Activated T-cell treated with anti-CD3 and anti-CD28 coated beads, Interleukin-2, amount 50 U/mL, for 72 hours (primary cell): ENCODE results near the gene STAC2. TPM values are rescaled to one million over a fixed set of nuclear protein-coding genes. Genes with fewer than 3 reads are reported as not detected.
A peak's percentile ranks its signal among the peaks of the same experiment; 100 is the strongest.

Source experiments
- ATAC-seq, 2 donors: fragments of 150-1000 bp; cut with Tn5 transposase; replicated peaks in 1 of 2; 2 replicates each; pipeline ENCODE4 v1.10.0; 2021; ENCODE audit warnings: moderate library complexity in 2 of 2, mild to moderate bottlenecking in 1 of 2
- DNase-seq, 2 donors: peaks; one replicate each; pipeline ENCODE4 v3.0.0; 2021 to 2022; ENCODE audit warnings: mixed read lengths in 1 of 2
- H3K27ac Mint-ChIP-seq: one replicate; pipeline ENCODE4 v1.8.0; 2022; ENCODE audit warnings: mild to moderate bottlenecking, moderate library complexity, mixed read lengths
- H3K27me3 Mint-ChIP-seq: one replicate; pipeline ENCODE4 v1.8.0; 2022; ENCODE audit warnings: low read depth, mixed read lengths
- H3K36me3 Mint-ChIP-seq, 2 donors: one replicate each; pipeline ENCODE4 v1.8.0; 2022; ENCODE audit warnings: mixed read lengths in 2 of 2, mild to moderate bottlenecking in 1 of 2; ENCODE audit not compliant: insufficient read depth in 2 of 2
- H3K4me1 Mint-ChIP-seq: one replicate; pipeline ENCODE4 v1.8.0; 2022; ENCODE audit warnings: low read depth, mixed read lengths
- H3K4me3 Mint-ChIP-seq, 2 donors: one replicate each; pipeline ENCODE4 v1.8.0; 2022; ENCODE audit warnings: mild to moderate bottlenecking in 2 of 2, mixed read lengths in 2 of 2, moderate library complexity in 2 of 2
- H3K9me3 Mint-ChIP-seq, 2 donors: one replicate each; pipeline ENCODE4 v1.8.0; 2022; ENCODE audit warnings: mixed read lengths in 2 of 2
- total RNA-seq, 2 donors: library from RNA; stranded (reverse); gene quantifications; one replicate each; pipeline ENCODE4 v1.2.3, GENCODE V29; 2022

STAC2 gene
- total RNA-seq, 2 donors from 2014 or later = 0.07 TPM; not detected in 1

- H3K4me1 Mint-ChIP-seq = peaks cover 25% of the 10 kb centered on the region
Observed at GRCh38 chr17:39212841-39213480, 12.8 kb downstream of the STAC2 start.

GRCh38 chr17:39212195-39212810 lies 13.4 kb downstream of the STAC2 start:
- Mint-ChIP-seq H3K4me1 (peaks cover 29% of the 10 kb centered on the region), H3K4me3 (no peak overlapping the region), H3K9me3 (no peaks in the 10 kb centered on the region), H3K27ac (no peak overlapping the region), H3K36me3 (no peaks in the 10 kb centered on the region), H3K27me3 (peaks cover 22% of the 10 kb centered on the region)
- ATAC-seq (no peak), DNase-seq (no peak)

More at GRCh38 chr17:39212841-39213480, 12.8 kb downstream of the STAC2 start:
- Mint-ChIP-seq H3K36me3 (no peaks in the 10 kb centered on the region), H3K27ac (no peak overlapping the region), H3K4me3 (no peak overlapping the region), H3K27me3 (peaks cover 23% of the 10 kb centered on the region), H3K9me3 (no peaks in the 10 kb centered on the region)
- ATAC-seq = no peak
- DNase-seq = no peak

DNA sequence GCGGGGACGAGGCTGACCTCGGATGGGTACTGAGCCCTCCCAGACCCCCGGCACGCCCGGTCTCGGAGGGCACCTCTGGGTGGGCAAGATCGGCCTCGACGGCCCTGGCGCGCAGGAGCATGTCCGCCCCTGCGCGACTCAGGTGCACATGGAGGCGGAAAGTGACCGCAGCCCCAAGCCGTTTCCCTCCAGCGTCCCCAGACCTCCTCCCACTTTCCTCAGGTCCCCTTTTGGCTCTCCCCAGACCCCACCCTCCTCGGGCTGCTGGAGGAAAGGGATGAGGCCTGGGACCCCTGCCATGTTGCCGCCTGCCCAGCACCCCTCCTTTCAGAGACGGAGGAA lies 15.7 kb downstream of the STAC2 start:
- Mint-ChIP-seq H3K27ac (no peak overlapping the region), H3K9me3 (no peaks in the 10 kb centered on the region), H3K36me3 (peaks cover 0 to under 1% of the 10 kb centered on the region in 2 donors), H3K4me1 (peaks cover 34% of the 10 kb centered on the region), H3K4me3 (peak overlapping the region; percentile 60 to 67), H3K27me3 (peaks cover under 1% of the 10 kb centered on the region)
- DNase-seq = no peak
- no peak for ATAC-seq

GRCh38 chr17:39209317-39210092 lies 16.2 kb downstream of the STAC2 start:
- H3K36me3 Mint-ChIP-seq = peaks cover 3 to 5% of the 10 kb centered on the region in 2 donors
- H3K4me3 Mint-ChIP-seq = peak overlapping the region; percentile 60 to 67
- peak; percentile 79 to 85 for DNase-seq
- no peak overlapping the region for H3K27ac Mint-ChIP-seq
- H3K9me3 Mint-ChIP-seq = no peaks in the 10 kb centered on the region
- H3K4me1 Mint-ChIP-seq = peaks cover 34% of the 10 kb centered on the region
- ATAC-seq = peak; percentile 77 to 84
- no peaks in the 10 kb centered on the region for H3K27me3 Mint-ChIP-seq

- DNase-seq = no peak
- Mint-ChIP-seq H3K9me3 (no peaks in the 10 kb centered on the region), H3K27me3 (no peaks in the 10 kb centered on the region), H3K4me3 (peak overlapping the region; percentile 45 to 60), H3K27ac (peak overlapping the region; percentile 44), H3K36me3 (peaks cover 5 to 8% of the 10 kb centered on the region in 2 donors), H3K4me1 (peaks cover 40% of the 10 kb centered on the region)
- no peak for ATAC-seq
Observed at GRCh38 chr17:39208893-39209292, 16.9 kb downstream of the STAC2 start.

DNA sequence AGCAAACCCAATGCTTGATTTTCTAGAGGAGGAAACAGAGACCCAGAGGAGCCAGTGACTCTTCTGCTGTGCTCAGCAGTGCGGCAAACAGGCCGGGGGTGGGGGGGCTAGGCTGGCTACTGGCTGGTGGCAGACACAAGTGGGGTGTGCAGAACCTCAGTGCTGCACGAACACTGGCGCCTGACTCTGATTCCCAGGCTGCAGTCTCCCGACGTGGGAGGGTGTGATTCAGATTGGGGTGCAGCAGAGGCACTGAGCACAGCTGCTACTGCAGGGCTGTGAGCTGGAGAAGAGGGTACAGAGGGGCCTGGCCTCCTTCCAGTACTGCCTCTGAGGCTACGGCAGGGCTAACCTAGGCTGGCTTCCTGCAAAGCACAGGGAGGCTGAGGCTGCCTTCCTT lies 17.6 kb downstream of the STAC2 start:
- peak overlapping the region in 1 of 2 donors; percentile 32 for H3K4me3 Mint-ChIP-seq
- no peaks in the 10 kb centered on the region for H3K9me3 Mint-ChIP-seq
- DNase-seq = no peak
- ATAC-seq = peak in 1 of 2 donors; percentile 20
- peaks cover 47% of the 10 kb centered on the region for H3K4me1 Mint-ChIP-seq
- no peaks in the 10 kb centered on the region for H3K27me3 Mint-ChIP-seq
- H3K36me3 Mint-ChIP-seq = peaks cover 8 to 12% of the 10 kb centered on the region in 2 donors
- no peak overlapping the region for H3K27ac Mint-ChIP-seq

DNA sequence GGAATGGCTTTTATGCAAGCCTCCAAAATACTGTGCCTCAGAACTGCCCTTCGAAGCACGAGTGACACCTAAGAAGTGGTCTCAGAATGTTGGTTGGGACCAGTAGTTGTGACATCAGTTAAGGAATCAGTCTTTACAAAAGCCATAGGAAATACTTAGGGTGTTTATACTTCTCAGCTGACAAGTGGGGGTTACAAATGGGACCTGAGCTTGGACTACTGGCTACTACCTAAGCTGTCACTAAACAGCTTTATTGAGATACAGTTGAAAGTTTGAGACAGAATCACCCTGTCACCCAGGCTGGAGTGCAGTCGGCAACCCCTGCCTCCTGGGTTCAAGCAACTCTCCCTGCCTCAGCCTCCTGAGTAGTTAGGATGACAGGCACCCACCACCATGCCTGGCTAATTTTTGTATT lies 20.6 kb downstream of the STAC2 start:
- H3K27me3 Mint-ChIP-seq = no peaks in the 10 kb centered on the region
- peaks cover 19 to 36% of the 10 kb centered on the region in 2 donors for H3K36me3 Mint-ChIP-seq
- H3K27ac Mint-ChIP-seq = no peak overlapping the region
- H3K4me1 Mint-ChIP-seq = peaks cover 72% of the 10 kb centered on the region
- DNase-seq = no peak
- no peaks in the 10 kb centered on the region for H3K9me3 Mint-ChIP-seq
- no peak overlapping the region for H3K4me3 Mint-ChIP-seq
- ATAC-seq = no peak

GRCh38 chr17:39204245-39204644 lies 21.5 kb downstream of the STAC2 start:
- no peak overlapping the region for H3K27ac Mint-ChIP-seq
- peaks cover 73% of the 10 kb centered on the region for H3K4me1 Mint-ChIP-seq
- H3K9me3 Mint-ChIP-seq = no peaks in the 10 kb centered on the region
- no peak for ATAC-seq
- peaks cover 19 to 39% of the 10 kb centered on the region in 2 donors for H3K36me3 Mint-ChIP-seq
- no peaks in the 10 kb centered on the region for H3K27me3 Mint-ChIP-seq
- DNase-seq = no peak
- no peak overlapping the region for H3K4me3 Mint-ChIP-seq

DNA sequence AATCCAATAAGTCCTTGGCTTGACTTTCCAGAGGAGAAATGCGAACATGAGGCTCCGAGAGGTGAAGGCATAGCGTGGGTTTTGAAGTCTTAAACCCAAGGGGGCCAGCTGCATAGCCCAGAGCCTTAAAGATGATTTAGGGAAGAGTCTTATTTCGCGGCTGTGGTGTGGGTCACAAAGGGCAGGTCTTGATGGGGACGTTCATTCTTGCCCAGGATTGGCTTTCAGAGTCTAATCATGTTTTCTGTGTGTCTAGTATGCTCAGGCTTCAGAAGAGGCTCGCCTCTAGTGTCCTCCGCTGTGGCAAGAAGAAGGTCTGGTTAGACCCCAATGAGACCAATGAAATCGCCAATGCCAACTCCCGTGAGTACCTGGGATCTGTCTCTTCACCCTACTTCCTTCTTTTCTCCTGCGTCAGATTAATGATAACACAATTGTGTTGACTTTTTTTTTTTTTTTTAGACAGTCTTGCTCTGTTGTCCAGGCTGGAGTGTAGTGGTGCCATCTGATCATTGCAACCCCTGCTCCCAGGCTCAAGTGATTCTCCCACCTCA lies 24.7 kb downstream of the STAC2 start:
- peak overlapping the region; percentile 100 for H3K27ac Mint-ChIP-seq
- H3K4me1 Mint-ChIP-seq = peaks cover 68% of the 10 kb centered on the region
- H3K36me3 Mint-ChIP-seq = peaks cover 19 to 39% of the 10 kb centered on the region in 2 donors
- H3K4me3 Mint-ChIP-seq = peak overlapping the region; percentile 96 to 100
- no peaks in the 10 kb centered on the region for H3K27me3 Mint-ChIP-seq
- no peaks in the 10 kb centered on the region for H3K9me3 Mint-ChIP-seq
- no peak for DNase-seq
- no peak for ATAC-seq

DNA sequence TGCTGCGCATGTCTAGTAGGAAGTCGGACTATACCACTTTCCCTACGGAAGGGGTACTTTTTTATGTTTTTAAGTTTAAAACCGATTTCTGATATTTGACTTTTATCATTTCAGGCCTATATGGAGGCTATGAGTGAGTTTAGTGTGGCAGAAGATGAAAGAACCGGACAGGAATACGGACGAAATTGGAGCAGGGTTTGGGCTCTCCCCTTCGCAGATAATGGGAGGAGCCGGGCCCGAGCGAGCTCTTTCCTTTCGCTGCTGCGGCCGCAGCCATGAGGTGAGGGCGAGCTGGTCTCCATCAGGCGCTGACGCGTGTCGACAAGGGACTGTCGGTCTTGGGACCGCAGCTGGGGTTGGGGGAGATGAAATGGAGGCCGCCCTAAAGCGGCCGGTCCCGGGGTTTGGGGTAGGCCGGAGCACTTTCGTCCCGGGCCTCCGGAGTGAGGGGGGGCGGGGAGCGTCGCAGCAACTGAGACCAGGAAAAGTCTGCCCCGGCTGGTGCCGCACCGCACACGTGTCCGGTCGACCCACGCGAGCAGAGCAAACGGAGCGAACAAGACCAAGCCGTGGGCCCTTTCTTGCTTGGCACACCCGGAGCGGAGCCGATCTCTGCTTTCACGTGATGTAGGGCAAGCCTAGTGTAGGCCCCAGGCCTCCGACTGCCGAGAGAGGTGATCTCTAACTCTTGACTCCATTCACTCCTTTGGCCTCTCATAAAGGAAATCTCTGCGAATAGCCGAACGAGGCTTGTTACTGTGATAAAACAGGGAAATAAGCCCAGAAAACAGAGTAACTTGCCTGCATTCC lies 25.5 kb downstream of the STAC2 start, which contains the start of gene RPL19:
Gene RPL19 (plus strand): TSS at position 214 of the 810 bp plus-strand sequence. CDS start 62 bp downstream, at position 276.
- no peaks in the 10 kb centered on the region for H3K27me3 Mint-ChIP-seq
- H3K4me1 Mint-ChIP-seq = peaks cover 73% of the 10 kb centered on the region
- ATAC-seq (peak; percentile 70 to 73), DNase-seq (peak; percentile 84 to 87)
- no peaks in the 10 kb centered on the region for H3K9me3 Mint-ChIP-seq
- H3K36me3 Mint-ChIP-seq = peaks cover 19 to 39% of the 10 kb centered on the region in 2 donors
- peak within 1 kb of the TSS; percentile 100 for H3K27ac Mint-ChIP-seq
- H3K4me3 Mint-ChIP-seq = peak within 1 kb of the TSS; percentile 96 to 100

DNA sequence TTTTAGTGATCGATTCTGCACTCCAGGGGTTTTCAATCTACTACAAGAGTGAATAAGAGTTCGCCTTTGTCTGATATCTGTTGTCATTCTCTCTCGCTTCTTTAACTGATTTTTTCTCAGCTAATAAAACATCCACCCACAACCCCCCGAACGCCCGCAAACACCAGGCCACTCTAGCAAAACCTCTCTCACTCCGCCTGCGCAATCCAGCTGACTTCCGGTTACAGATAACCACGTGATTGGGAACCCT lies 26.0 kb downstream of the STAC2 start:
- Mint-ChIP-seq H3K4me3 (peak overlapping the region; percentile 96 to 100), H3K27ac (peak overlapping the region; percentile 100), H3K27me3 (no peaks in the 10 kb centered on the region), H3K4me1 (peaks cover 73% of the 10 kb centered on the region), H3K36me3 (peaks cover 16 to 35% of the 10 kb centered on the region in 2 donors), H3K9me3 (no peaks in the 10 kb centered on the region)
- DNase-seq = peak; percentile 87 to 91
- ATAC-seq = peak; percentile 62 to 69

GRCh38 chr17:39198186-39198566 lies 27.6 kb downstream of the STAC2 start:
- Mint-ChIP-seq H3K4me1 (peaks cover 61% of the 10 kb centered on the region), H3K27ac (peak overlapping the region; percentile 61), H3K4me3 (peak overlapping the region; percentile 96 to 100), H3K9me3 (no peaks in the 10 kb centered on the region), H3K36me3 (peaks cover 11 to 26% of the 10 kb centered on the region in 2 donors), H3K27me3 (no peaks in the 10 kb centered on the region)
- DNase-seq = no peak
- ATAC-seq = no peak
